ENCODE data around the gene CHCHD3. TPM values are rescaled to one million over a fixed set of nuclear protein-coding genes. Genes with fewer than 3 reads are reported as not detected.
"Not testable (repeated sequence)": the region's sequence is repeated elsewhere in the genome, so short reads cannot be mapped to it uniquely, and the experiment has no call there.

Gene CHCHD3
- polyA plus RNA-seq, 1 donor: 69.0 TPM

- DNase-seq (ENCODE audit: low read depth): no peak
Observed at GRCh38 chr7:132904209-132904608, 177.7 kb downstream of the CHCHD3 start.

DNA sequence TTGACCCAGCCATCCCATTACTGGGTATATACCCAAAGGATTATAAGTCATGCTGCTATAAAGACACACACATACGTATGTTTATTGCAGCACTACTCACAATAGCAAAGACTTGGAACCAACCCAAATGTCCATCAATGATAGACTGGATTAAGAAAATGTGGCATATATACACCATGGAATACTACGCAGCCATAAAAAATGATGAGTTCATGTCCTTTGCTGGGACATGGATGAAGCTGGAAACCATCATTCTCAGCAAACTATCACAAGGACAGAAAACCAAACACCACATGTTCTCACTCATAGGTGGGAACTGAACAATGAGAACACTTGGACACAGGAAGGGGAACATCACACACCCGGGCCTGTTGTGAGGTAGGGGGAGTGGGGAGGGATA, 179.6 kb downstream of the CHCHD3 start:
- not testable (repeated sequence) for DNase-seq (ENCODE audit: low read depth)

GRCh38 chr7:132901241-132901640, 180.6 kb downstream of the CHCHD3 start:
- no peak for DNase-seq (ENCODE audit: low read depth)

DNA sequence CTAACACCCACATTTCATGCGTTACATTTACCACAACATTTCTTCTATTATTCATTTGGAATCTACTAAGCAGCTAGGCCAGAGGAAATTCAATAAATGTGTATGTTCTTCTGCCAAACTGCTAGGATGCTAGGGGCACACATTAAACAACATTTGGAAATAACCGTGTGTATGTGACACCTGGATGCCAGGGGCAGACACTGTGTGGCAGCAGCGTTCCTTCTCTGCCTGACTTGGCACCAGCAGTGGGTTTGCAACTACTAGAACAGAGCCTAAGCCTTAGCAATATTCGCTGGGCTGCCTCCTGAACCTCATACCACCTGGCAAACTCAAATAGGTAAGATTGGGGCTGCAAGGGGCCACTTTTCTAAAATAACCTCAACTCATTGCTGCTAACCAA, 182.1 kb downstream of the CHCHD3 start:
- no peak for DNase-seq (ENCODE audit: low read depth)

DNA sequence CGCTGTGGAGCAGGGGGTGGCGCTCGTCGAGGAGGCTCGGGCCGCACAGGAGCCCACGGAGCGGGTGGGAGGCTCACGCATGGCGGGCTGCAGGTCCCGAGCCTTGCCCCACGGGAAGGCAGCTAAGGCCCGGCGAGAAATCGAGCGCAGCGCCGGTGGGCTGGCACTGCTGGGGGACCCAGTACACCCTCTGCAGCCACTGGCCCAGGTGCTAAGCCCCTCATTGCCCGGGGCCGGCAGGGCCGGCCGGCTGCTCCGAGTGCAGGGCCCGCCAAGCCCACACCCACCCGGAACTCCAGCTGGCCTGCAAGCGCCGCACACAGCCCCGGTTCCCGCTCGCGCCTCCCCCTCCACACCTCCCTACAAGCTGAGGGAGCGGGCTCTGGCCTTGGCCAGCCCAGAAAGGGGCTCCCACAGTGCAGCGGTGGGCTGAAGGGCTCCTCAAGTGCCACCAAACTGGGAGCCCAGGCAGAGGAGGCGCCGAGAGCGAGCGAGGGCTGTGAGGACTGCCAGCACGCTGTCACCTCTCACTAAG, 183.2 kb downstream of the CHCHD3 start:
- DNase-seq (ENCODE audit: low read depth): not testable (repeated sequence)

- DNase-seq (ENCODE audit: low read depth): no peak
Observed at GRCh38 chr7:132897093-132897687, 184.7 kb downstream of the CHCHD3 start.

GRCh38 chr7:132895231-132895630, 186.7 kb downstream of the CHCHD3 start:
- DNase-seq (ENCODE audit: low read depth): no peak

GRCh38 chr7:132893560-132893959, 188.3 kb downstream of the CHCHD3 start:
- no peak for DNase-seq (ENCODE audit: low read depth)

- not testable (repeated sequence) for DNase-seq (ENCODE audit: low read depth)
Observed at GRCh38 chr7:132892744-132893143, 189.1 kb downstream of the CHCHD3 start.

DNA sequence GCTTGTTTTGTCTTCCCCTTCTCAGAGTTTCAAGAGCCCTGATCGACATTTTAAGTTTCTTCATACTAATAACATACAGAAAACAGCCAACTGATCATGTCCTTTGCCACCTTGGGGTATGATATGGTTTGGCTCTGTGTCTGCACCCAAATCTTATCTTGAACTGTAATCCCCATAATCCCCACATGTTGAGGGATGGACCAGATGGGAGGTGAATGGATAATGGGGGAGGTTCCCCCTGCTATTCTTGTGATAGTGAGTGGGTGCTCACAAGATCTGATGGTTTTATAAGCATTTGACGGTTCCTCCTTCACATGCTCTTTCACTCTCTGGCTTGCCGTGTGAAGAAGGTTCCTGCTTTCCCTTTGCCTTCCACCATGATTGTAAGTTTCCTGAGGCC, 190.3 kb downstream of the CHCHD3 start:
- no peak for DNase-seq (ENCODE audit: low read depth)

GRCh38 chr7:132882714-132883428, 199.0 kb downstream of the CHCHD3 start:
- no peak for DNase-seq (ENCODE audit: low read depth)

DNA sequence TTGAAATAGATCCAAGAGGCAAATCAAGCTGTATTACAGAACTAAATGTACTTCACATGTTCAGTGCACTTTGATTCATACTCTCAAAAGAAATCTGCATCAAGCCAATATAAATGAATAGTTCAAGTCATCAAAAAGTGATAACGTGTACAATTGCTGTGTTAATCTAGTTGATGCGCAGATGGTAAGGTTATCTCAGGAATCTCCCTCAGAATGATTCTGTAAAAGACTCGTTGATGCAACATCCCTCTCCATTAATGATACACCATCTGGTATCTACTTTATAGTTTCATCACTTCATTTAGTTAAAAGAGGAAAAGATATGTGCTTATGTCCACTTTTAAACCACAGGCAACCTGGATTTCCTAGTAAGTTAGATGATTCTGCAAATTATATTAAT, 200.6 kb downstream of the CHCHD3 start:
- no peak for DNase-seq (ENCODE audit: low read depth)

- DNase-seq (ENCODE audit: low read depth): no peak
Observed at GRCh38 chr7:132879579-132879978, 202.3 kb downstream of the CHCHD3 start.

GRCh38 chr7:132878204-132878919, 203.5 kb downstream of the CHCHD3 start:
- DNase-seq (ENCODE audit: low read depth): no peak

GRCh38 chr7:132877573-132877972, 204.3 kb downstream of the CHCHD3 start:
- no peak for DNase-seq (ENCODE audit: low read depth)

DNA sequence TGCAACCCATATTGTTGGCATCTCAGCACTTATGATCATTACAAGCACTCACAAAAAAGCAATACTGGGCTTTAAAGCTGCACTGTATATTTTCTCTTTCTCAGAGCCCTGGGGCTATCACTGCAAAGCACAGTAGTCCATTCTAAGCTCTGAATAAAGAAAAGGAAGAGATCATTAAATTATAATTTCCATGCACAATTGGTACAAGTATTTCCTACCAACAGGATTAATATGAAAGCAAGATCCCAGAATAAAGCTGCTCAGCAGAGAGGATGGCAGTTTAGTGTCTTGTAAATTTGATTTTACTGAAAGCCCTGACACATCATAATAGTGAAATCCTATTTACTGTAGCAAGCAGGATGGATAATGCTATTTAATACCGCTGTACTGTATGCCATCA, 205.3 kb downstream of the CHCHD3 start:
- no peak for DNase-seq (ENCODE audit: low read depth)

GRCh38 chr7:132872034-132872433, 209.9 kb downstream of the CHCHD3 start:
- DNase-seq (ENCODE audit: low read depth): no peak

DNA sequence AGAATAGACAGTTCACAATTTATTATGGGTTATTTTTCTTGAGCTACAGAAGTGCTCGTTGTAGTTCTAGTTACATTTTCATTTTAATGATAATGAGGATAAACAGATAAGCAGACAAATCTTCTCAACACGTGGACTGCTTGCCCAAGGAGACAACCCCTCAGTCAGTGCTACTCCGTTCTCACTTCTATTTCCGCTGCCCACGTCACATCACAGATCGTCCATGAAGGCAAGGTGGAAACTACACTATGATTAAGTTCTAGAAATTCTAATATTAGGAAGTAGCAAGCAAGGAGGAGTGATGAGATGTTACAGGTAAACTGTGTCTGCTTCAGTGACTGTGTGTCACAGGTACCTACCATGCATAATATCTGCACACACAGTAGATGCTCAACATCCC, 210.5 kb downstream of the CHCHD3 start:
- DNase-seq (ENCODE audit: low read depth): no peak

GRCh38 chr7:132869166-132869861, 212.6 kb downstream of the CHCHD3 start:
- DNase-seq (ENCODE audit: low read depth): no peak

GRCh38 chr7:132866551-132866950, 215.3 kb downstream of the CHCHD3 start:
- DNase-seq (ENCODE audit: low read depth): no peak

GRCh38 chr7:132866144-132866531, 215.8 kb downstream of the CHCHD3 start:
- DNase-seq (ENCODE audit: low read depth): no peak
